ENCODE measurements around the gene DLG4.
"Not testable (repeated sequence)": the region's sequence is repeated elsewhere in the genome, so short reads cannot be mapped to it uniquely, and the experiment has no call there.

Gene DLG4

GRCh38 chr17:7184091-7184488 is 35.5 kb downstream of the DLG4 start:
- DNase-seq (ENCODE audit: low read depth, low spot score): no peak

GRCh38 chr17:7183433-7184090 is 36.1 kb downstream of the DLG4 start:
- no peak for DNase-seq (ENCODE audit: low read depth, low spot score)

GRCh38 chr17:7182101-7182500 is 37.5 kb downstream of the DLG4 start:
- not testable (repeated sequence) for DNase-seq (ENCODE audit: low read depth, low spot score)

- no peak for DNase-seq (ENCODE audit: low read depth, low spot score)
These were observed 40.0 kb downstream of the DLG4 start, which contains the start of gene ASGR1 for GRCh38 chr17:7179317-7180254. Gene ASGR1 (minus strand): TSS chr17:7179370. CDS start chr17:7178563, 807 bp downstream.

GRCh38 chr17:7178973-7179316 is 40.7 kb downstream of the DLG4 start:
- DNase-seq (ENCODE audit: low read depth, low spot score): no peak

- DNase-seq (ENCODE audit: low read depth, low spot score): no peak
These were observed 41.6 kb downstream of the DLG4 start for GRCh38 chr17:7177954-7178477.

- DNase-seq (ENCODE audit: low read depth, low spot score): peak; percentile 23
These were observed 42.3 kb downstream of the DLG4 start for GRCh38 chr17:7177191-7177953.

- DNase-seq (ENCODE audit: low read depth, low spot score): no peak
These were observed 42.8 kb downstream of the DLG4 start for GRCh38 chr17:7176841-7177190.

- DNase-seq (ENCODE audit: low read depth, low spot score): no peak
These were observed 43.4 kb downstream of the DLG4 start for GRCh38 chr17:7176107-7176840.

- DNase-seq (ENCODE audit: low read depth, low spot score): no peak
These were observed 44.3 kb downstream of the DLG4 start for GRCh38 chr17:7175330-7175733.

- DNase-seq (ENCODE audit: low read depth, low spot score): no peak
These were observed 44.9 kb downstream of the DLG4 start for GRCh38 chr17:7174603-7175326.

GRCh38 chr17:7173687-7174602 is 45.7 kb downstream of the DLG4 start:
- no peak for DNase-seq (ENCODE audit: low read depth, low spot score)

GRCh38 chr17:7172522-7173191 is 47.0 kb downstream of the DLG4 start:
- not testable (repeated sequence) for DNase-seq (ENCODE audit: low read depth, low spot score)

GRCh38 chr17:7169565-7169908 is 50.1 kb downstream of the DLG4 start:
- not testable (repeated sequence) for DNase-seq (ENCODE audit: low read depth, low spot score)

- DNase-seq (ENCODE audit: low read depth, low spot score): not testable (repeated sequence)
These were observed 50.6 kb downstream of the DLG4 start for GRCh38 chr17:7168841-7169564.

GRCh38 chr17:7167832-7168231 is 51.8 kb downstream of the DLG4 start:
- DNase-seq (ENCODE audit: low read depth, low spot score): no peak

- DNase-seq (ENCODE audit: low read depth, low spot score): no peak
These were observed 52.8 kb downstream of the DLG4 start for GRCh38 chr17:7166873-7167272.

GRCh38 chr17:7159571-7159970 is 60.1 kb downstream of the DLG4 start:
- not testable (repeated sequence) for DNase-seq (ENCODE audit: low read depth, low spot score)
